A673 (cell line): ENCODE measurements around the gene SH3D19. TPM values are rescaled to one million over a fixed set of nuclear protein-coding genes. Genes with fewer than 3 reads are reported as not detected.

Experiments used
- BruUV-seq: library from RNA; stranded (reverse); fragments of 400-500 nt; replicated peaks from 2 replicates; lab custom pipeline; 2021; lab: Mats Ljungman, UMichigan
- CTCF ChIA-PET: fragments of 300-600 bp; sonication (Branson Sonifier 250); formaldehyde crosslinking; loops from one replicate; lab custom pipeline; 2022; ENCODE audit warnings: antibody characterized with exemption; lab: Charles Lee
- POLR2A ChIA-PET: fragments of 300-600 bp; sonication (Branson Sonifier 250); formaldehyde crosslinking; loops from one replicate; lab custom pipeline; 2022; ENCODE audit warnings: antibody characterized with exemption; ENCODE audit not compliant: low non-redundant PET; lab: Charles Lee
- DNase-seq: peaks from one replicate; pipeline ENCODE4 v3.0.0-alpha.2; 2015; ENCODE audit warnings: low spot score
- H3K27ac ChIP-seq: fragments of 200-600 bp; sonication (generic); 2 replicates; pipeline ENCODE4 v1.5.1; 2016; ENCODE audit warnings: mixed run types, low read depth, mild to moderate bottlenecking, mixed read lengths, antibody characterized with exemption, low read length; ENCODE audit not compliant: poor library complexity, severe bottlenecking
- H3K27me3 ChIP-seq: fragments of 200-600 bp; sonication (generic); replicated peaks from 2 replicates; pipeline ENCODE4 v1.6.1; 2017; ENCODE audit warnings: mixed run types, low read depth, mild to moderate bottlenecking, mixed read lengths, antibody characterized with exemption, low read length; ENCODE audit not compliant: insufficient read depth, poor library complexity
- H3K36me3 ChIP-seq: fragments of 200-600 bp; sonication (generic); 2 replicates; pipeline ENCODE4 v1.6.1; 2016; ENCODE audit warnings: mixed run types, mild to moderate bottlenecking, mixed read lengths, antibody characterized with exemption, low read length; ENCODE audit not compliant: insufficient read depth, poor library complexity, severe bottlenecking
- H3K4me1 ChIP-seq: fragments of 200-600 bp; sonication (generic); 2 replicates; pipeline ENCODE4 v1.6.1; 2017; ENCODE audit warnings: mixed run types, mild to moderate bottlenecking, mixed read lengths, antibody characterized with exemption, low read length; ENCODE audit not compliant: insufficient read depth, poor library complexity, severe bottlenecking
- H3K4me3 ChIP-seq: fragments of 200-600 bp; sonication (generic); 2 replicates; pipeline ENCODE4 v1.5.1; 2016; ENCODE audit warnings: low read depth, mixed run types, mild to moderate bottlenecking, mixed read lengths, low read length; ENCODE audit not compliant: poor library complexity, severe bottlenecking
- H3K9me3 ChIP-seq: fragments of 200-600 bp; sonication (generic); 2 replicates; pipeline ENCODE4 v1.6.1; 2016; ENCODE audit warnings: mixed run types, low read depth, mild to moderate bottlenecking, mixed read lengths, antibody characterized with exemption, low read length; ENCODE audit not compliant: poor library complexity, severe bottlenecking
- CTCF ChIP-seq: fragments of 300-800, 200-600 bp; sonication (generic); conservative IDR thresholded peaks from 2 replicates; pipeline ENCODE4 v1.5.1; 2017; ENCODE audit warnings: low read depth, mild to moderate bottlenecking, antibody characterized with exemption, low read length, moderate library complexity, mixed read lengths
- EZH2 ChIP-seq: fragments of 200-600 bp; sonication (generic); IDR thresholded peaks from 2 replicates; pipeline ENCODE4 v1.6.1; 2017; ENCODE audit warnings: borderline replicate concordance, low read depth, mild to moderate bottlenecking, mixed read lengths, antibody characterized with exemption, low read length; ENCODE audit not compliant: poor library complexity, severe bottlenecking
- intact Hi-C: fragments of 100-400 bp; cut with micrococcal nuclease; formaldehyde crosslinking; loops from one replicate; pipeline ENCODE4 v1.10.0; 2022; ENCODE audit not compliant: unreplicated experiment
- total RNA-seq: library from RNA; stranded (reverse); gene quantifications from 2 replicates; pipeline ENCODE4 v1.2.3, GENCODE V29; 2021

The SH3D19 gene
- total RNA-seq, 1 experiment from 2014 or later, result 0.86 TPM

GRCh38 chr4:151304226-151304625 lies 21.2 kb downstream of the SH3D19 start:
- Histone ChIP-seq H3K4me1 (no peaks in the 10 kb centered on the region), H3K9me3 (no peaks in the 10 kb centered on the region), H3K36me3 (no peaks in the 10 kb centered on the region), H3K4me3 (no peak overlapping the region), H3K27ac (no peak overlapping the region), H3K27me3 (no peaks in the 10 kb centered on the region)
- no TSS peak for BruUV-seq
- no peak for DNase-seq
- intact Hi-C loops, result no loop called here
- POLR2A ChIA-PET, result no interaction called here
- no peak for TF ChIP-seq CTCF
- no peak for TF ChIP-seq EZH2
- CTCF ChIA-PET, result no interaction called here

GRCh38 chr4:151302432-151302831 lies 23.0 kb downstream of the SH3D19 start:
- Histone ChIP-seq H3K4me3 (no peak overlapping the region), H3K9me3 (no peaks in the 10 kb centered on the region), H3K27ac (no peak overlapping the region), H3K36me3 (no peaks in the 10 kb centered on the region), H3K4me1 (no peaks in the 10 kb centered on the region), H3K27me3 (no peaks in the 10 kb centered on the region)
- CTCF ChIA-PET, result no interaction called here
- DNase-seq, result no peak
- intact Hi-C loops, result no loop called here
- TF ChIP-seq EZH2, result no peak
- TF ChIP-seq CTCF, result no peak
- BruUV-seq, result no TSS peak
- POLR2A ChIA-PET, result no interaction called here

GRCh38 chr4:151297170-151297569 lies 28.2 kb downstream of the SH3D19 start:
- Histone ChIP-seq H3K4me3 (no peak overlapping the region), H3K4me1 (no peaks in the 10 kb centered on the region), H3K27me3 (no peaks in the 10 kb centered on the region), H3K27ac (no peak overlapping the region), H3K36me3 (no peaks in the 10 kb centered on the region), H3K9me3 (no peaks in the 10 kb centered on the region)
- TF ChIP-seq CTCF (no peak), EZH2 (no peak)
- intact Hi-C loops, result no loop called here
- DNase-seq, result no peak
- CTCF ChIA-PET, result no interaction called here
- POLR2A ChIA-PET, result no interaction called here
- no TSS peak for BruUV-seq
